ENCODE measurements around the gene HDDC3. TPM values are rescaled to one million over a fixed set of nuclear protein-coding genes. Genes with fewer than 3 reads are reported as not detected.

HDDC3 gene
- 38.8 and 39.0 TPM in 2 replicates for total RNA-seq

GRCh38 chr15:90931828-90932659, at the start of gene HDDC3:
Gene HDDC3, minus strand, starts transcription at chr15:90932549. Its CDS starts 9 bp downstream, at chr15:90932540.
- intact Hi-C loops (cut with micrococcal nuclease) = loop anchor here (1.0 to 10.0 kb wide), 8 partner anchors 9 to 1953 kb away; partner anchors contain the start of genes AP3S2, IDH2 and NGRN
- DNase-seq (ENCODE audit: low spot score) = peak; percentile 87
- Mint-ChIP-seq H3K36me3 (ENCODE audit: low read depth) (peaks cover 7% of the 10 kb centered on the region), H3K27me3 (ENCODE audit: insufficient read depth) (no peaks in the 10 kb centered on the region), H3K4me1 (ENCODE audit: low read depth) (peaks cover 69% of the 10 kb centered on the region), H3K27ac (peak within 1 kb of the TSS; percentile 99), H3K9me3 (no peaks in the 10 kb centered on the region), H3K4me3 (peak within 1 kb of the TSS; percentile 99)

- no peak for DNase-seq (ENCODE audit: low spot score)
- Mint-ChIP-seq H3K4me1 (ENCODE audit: low read depth) (peaks cover 34% of the 10 kb centered on the region), H3K27me3 (ENCODE audit: insufficient read depth) (no peaks in the 10 kb centered on the region), H3K9me3 (no peaks in the 10 kb centered on the region), H3K4me3 (peak overlapping the region; percentile 17), H3K27ac (peak overlapping the region; percentile 67), H3K36me3 (ENCODE audit: low read depth) (peaks cover 51% of the 10 kb centered on the region)
- intact Hi-C loops (cut with micrococcal nuclease) = loop anchor here (1.0 kb wide), 1 partner anchor 10 kb away; no protein-coding TSS in a partner anchor
Measured at GRCh38 chr15:90982135-90982534, 49.8 kb upstream of the HDDC3 start.

GRCh38 chr15:90981681-90982080, 49.3 kb upstream of the HDDC3 start:
- peak overlapping the region; percentile 67 for H3K27ac Mint-ChIP-seq
- no peaks in the 10 kb centered on the region for H3K27me3 Mint-ChIP-seq (ENCODE audit: insufficient read depth)
- peaks cover 31% of the 10 kb centered on the region for H3K4me1 Mint-ChIP-seq (ENCODE audit: low read depth)
- H3K9me3 Mint-ChIP-seq = no peaks in the 10 kb centered on the region
- peaks cover 53% of the 10 kb centered on the region for H3K36me3 Mint-ChIP-seq (ENCODE audit: low read depth)
- intact Hi-C loops (cut with micrococcal nuclease) = loop anchor here (1.0 to 2.0 kb wide), 2 partner anchors 11 to 15 kb away; no protein-coding TSS in a partner anchor
- no peak overlapping the region for H3K4me3 Mint-ChIP-seq
- no peak for DNase-seq (ENCODE audit: low spot score)

GRCh38 chr15:90979582-90979981, 47.2 kb upstream of the HDDC3 start:
- Mint-ChIP-seq H3K4me1 (ENCODE audit: low read depth) (peaks cover 31% of the 10 kb centered on the region), H3K9me3 (no peaks in the 10 kb centered on the region), H3K27ac (peak overlapping the region; percentile 61), H3K27me3 (ENCODE audit: insufficient read depth) (no peaks in the 10 kb centered on the region), H3K4me3 (no peak overlapping the region), H3K36me3 (ENCODE audit: low read depth) (peaks cover 60% of the 10 kb centered on the region)
- no peak for DNase-seq (ENCODE audit: low spot score)
- intact Hi-C loops (cut with micrococcal nuclease) = no loop called here

- intact Hi-C loops (cut with micrococcal nuclease) = no loop called here
- no peak overlapping the region for H3K27ac Mint-ChIP-seq
- no peak for DNase-seq (ENCODE audit: low spot score)
- H3K9me3 Mint-ChIP-seq = no peaks in the 10 kb centered on the region
- H3K4me3 Mint-ChIP-seq = no peak overlapping the region
- H3K27me3 Mint-ChIP-seq (ENCODE audit: insufficient read depth) = no peaks in the 10 kb centered on the region
- peaks cover 51% of the 10 kb centered on the region for H3K36me3 Mint-ChIP-seq (ENCODE audit: low read depth)
- H3K4me1 Mint-ChIP-seq (ENCODE audit: low read depth) = no peaks in the 10 kb centered on the region
Measured at GRCh38 chr15:90974216-90974615, 41.9 kb upstream of the HDDC3 start.

- intact Hi-C loops (cut with micrococcal nuclease) = no loop called here
- no peak overlapping the region for H3K27ac Mint-ChIP-seq
- H3K4me1 Mint-ChIP-seq (ENCODE audit: low read depth) = no peaks in the 10 kb centered on the region
- no peak overlapping the region for H3K4me3 Mint-ChIP-seq
- no peak for DNase-seq (ENCODE audit: low spot score)
- H3K36me3 Mint-ChIP-seq (ENCODE audit: low read depth) = peaks cover 49% of the 10 kb centered on the region
- no peaks in the 10 kb centered on the region for H3K9me3 Mint-ChIP-seq
- no peaks in the 10 kb centered on the region for H3K27me3 Mint-ChIP-seq (ENCODE audit: insufficient read depth)
Measured at GRCh38 chr15:90972133-90972532, 39.8 kb upstream of the HDDC3 start.

GRCh38 chr15:90970274-90970673, 37.9 kb upstream of the HDDC3 start:
- no peak overlapping the region for H3K4me3 Mint-ChIP-seq
- H3K27me3 Mint-ChIP-seq (ENCODE audit: insufficient read depth) = no peaks in the 10 kb centered on the region
- intact Hi-C loops (cut with micrococcal nuclease) = no loop called here
- DNase-seq (ENCODE audit: low spot score) = no peak
- peaks cover 48% of the 10 kb centered on the region for H3K36me3 Mint-ChIP-seq (ENCODE audit: low read depth)
- no peak overlapping the region for H3K27ac Mint-ChIP-seq
- no peaks in the 10 kb centered on the region for H3K9me3 Mint-ChIP-seq
- no peaks in the 10 kb centered on the region for H3K4me1 Mint-ChIP-seq (ENCODE audit: low read depth)

GRCh38 chr15:90968434-90968833, 36.1 kb upstream of the HDDC3 start:
- H3K4me3 Mint-ChIP-seq = no peak overlapping the region
- no peak overlapping the region for H3K27ac Mint-ChIP-seq
- intact Hi-C loops (cut with micrococcal nuclease) = no loop called here
- H3K4me1 Mint-ChIP-seq (ENCODE audit: low read depth) = no peaks in the 10 kb centered on the region
- H3K27me3 Mint-ChIP-seq (ENCODE audit: insufficient read depth) = no peaks in the 10 kb centered on the region
- no peaks in the 10 kb centered on the region for H3K9me3 Mint-ChIP-seq
- DNase-seq (ENCODE audit: low spot score) = no peak
- peaks cover 48% of the 10 kb centered on the region for H3K36me3 Mint-ChIP-seq (ENCODE audit: low read depth)

- intact Hi-C loops (cut with micrococcal nuclease) = loop anchor here (2.0 kb wide), 1 partner anchor 14 kb away; no protein-coding TSS in a partner anchor
- no peak overlapping the region for H3K27ac Mint-ChIP-seq
- no peaks in the 10 kb centered on the region for H3K9me3 Mint-ChIP-seq
- peaks cover 49% of the 10 kb centered on the region for H3K36me3 Mint-ChIP-seq (ENCODE audit: low read depth)
- no peak overlapping the region for H3K4me3 Mint-ChIP-seq
- no peaks in the 10 kb centered on the region for H3K27me3 Mint-ChIP-seq (ENCODE audit: insufficient read depth)
- DNase-seq (ENCODE audit: low spot score) = no peak
- no peaks in the 10 kb centered on the region for H3K4me1 Mint-ChIP-seq (ENCODE audit: low read depth)
Measured at GRCh38 chr15:90967206-90967605, 34.9 kb upstream of the HDDC3 start.

GRCh38 chr15:90966262-90966661, 33.9 kb upstream of the HDDC3 start:
- no peaks in the 10 kb centered on the region for H3K4me1 Mint-ChIP-seq (ENCODE audit: low read depth)
- no peak for DNase-seq (ENCODE audit: low spot score)
- peaks cover 55% of the 10 kb centered on the region for H3K36me3 Mint-ChIP-seq (ENCODE audit: low read depth)

GRCh38 chr15:90962021-90962420, 29.7 kb upstream of the HDDC3 start:
- DNase-seq (ENCODE audit: low spot score) = no peak
- intact Hi-C loops (cut with micrococcal nuclease) = no loop called here

More at GRCh38 chr15:90966262-90966661, 33.9 kb upstream of the HDDC3 start:
- Mint-ChIP-seq H3K4me3 (no peak overlapping the region), H3K27ac (no peak overlapping the region), H3K27me3 (ENCODE audit: insufficient read depth) (no peaks in the 10 kb centered on the region), H3K9me3 (no peaks in the 10 kb centered on the region)
- intact Hi-C loops (cut with micrococcal nuclease) = loop anchor here (2.0 kb wide), 1 partner anchor 15 kb away; no protein-coding TSS in a partner anchor

GRCh38 chr15:90960298-90961091, 28.1 kb upstream of the HDDC3 start:
- peaks cover 15% of the 10 kb centered on the region for H3K4me1 Mint-ChIP-seq (ENCODE audit: low read depth)
- H3K9me3 Mint-ChIP-seq = no peaks in the 10 kb centered on the region
- H3K4me3 Mint-ChIP-seq = no peak overlapping the region
- H3K27me3 Mint-ChIP-seq (ENCODE audit: insufficient read depth) = no peaks in the 10 kb centered on the region
- no peak for DNase-seq (ENCODE audit: low spot score)
- intact Hi-C loops (cut with micrococcal nuclease) = no loop called here
- peaks cover 44% of the 10 kb centered on the region for H3K36me3 Mint-ChIP-seq (ENCODE audit: low read depth)
- H3K27ac Mint-ChIP-seq = no peak overlapping the region

More at GRCh38 chr15:90962021-90962420, 29.7 kb upstream of the HDDC3 start:
- Mint-ChIP-seq H3K27ac (no peak overlapping the region), H3K27me3 (ENCODE audit: insufficient read depth) (no peaks in the 10 kb centered on the region), H3K4me1 (ENCODE audit: low read depth) (peaks cover 8% of the 10 kb centered on the region), H3K4me3 (no peak overlapping the region), H3K36me3 (ENCODE audit: low read depth) (peaks cover 49% of the 10 kb centered on the region), H3K9me3 (no peaks in the 10 kb centered on the region)

All from activated T-helper 1 cell treated with anti-CD3 and anti-CD28 coated beads, Interleukin-12 subunit alpha, Interleukin-12 subunit beta, Interleukin-2, Interleukin-4 antibody, amounts not matched to agents 30 ng/mL and 10 ng/mL and 1 ng/mL, durations not matched to agents 14 hours and 24 hours and 36 hours (primary cell).